ENCODE measurements around the gene DYNLT4.
A peak's percentile ranks its signal among the peaks of the same experiment; 100 is the strongest.
"Not testable (repeated sequence)": the region's sequence is repeated elsewhere in the genome, so short reads cannot be mapped to it uniquely, and the experiment has no call there.

DYNLT4 gene

DNA sequence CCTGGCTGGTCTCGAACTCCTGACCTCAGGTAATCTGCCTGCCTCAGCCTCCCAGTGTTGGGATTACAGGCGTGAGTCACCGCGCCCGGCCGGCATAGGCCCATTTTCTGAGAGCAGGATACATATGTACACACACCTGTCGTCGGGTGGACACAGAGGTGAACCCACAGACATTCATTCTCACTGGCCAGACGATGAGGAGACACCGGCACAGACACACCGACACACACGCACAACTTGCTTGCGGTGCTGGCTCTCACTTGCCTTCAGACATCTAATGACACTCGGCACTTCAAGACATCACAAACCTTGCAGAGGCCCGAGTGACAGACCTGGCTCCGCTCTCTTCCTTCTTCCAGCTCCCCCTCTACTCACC lies 35.3 kb upstream of the DYNLT4 start:
- no peak overlapping the region for H3K27ac ChIP-seq
- H3K9me3 ChIP-seq (ENCODE audit: severe bottlenecking) = no peaks in the 10 kb centered on the region
- no peaks in the 10 kb centered on the region for H3K27me3 ChIP-seq (ENCODE audit: insufficient read depth, low read depth, severe bottlenecking)
- DNase-seq = peak; percentile 37
- H3K36me3 ChIP-seq = no peaks in the 10 kb centered on the region
- TF ChIP-seq, protein P1, sequence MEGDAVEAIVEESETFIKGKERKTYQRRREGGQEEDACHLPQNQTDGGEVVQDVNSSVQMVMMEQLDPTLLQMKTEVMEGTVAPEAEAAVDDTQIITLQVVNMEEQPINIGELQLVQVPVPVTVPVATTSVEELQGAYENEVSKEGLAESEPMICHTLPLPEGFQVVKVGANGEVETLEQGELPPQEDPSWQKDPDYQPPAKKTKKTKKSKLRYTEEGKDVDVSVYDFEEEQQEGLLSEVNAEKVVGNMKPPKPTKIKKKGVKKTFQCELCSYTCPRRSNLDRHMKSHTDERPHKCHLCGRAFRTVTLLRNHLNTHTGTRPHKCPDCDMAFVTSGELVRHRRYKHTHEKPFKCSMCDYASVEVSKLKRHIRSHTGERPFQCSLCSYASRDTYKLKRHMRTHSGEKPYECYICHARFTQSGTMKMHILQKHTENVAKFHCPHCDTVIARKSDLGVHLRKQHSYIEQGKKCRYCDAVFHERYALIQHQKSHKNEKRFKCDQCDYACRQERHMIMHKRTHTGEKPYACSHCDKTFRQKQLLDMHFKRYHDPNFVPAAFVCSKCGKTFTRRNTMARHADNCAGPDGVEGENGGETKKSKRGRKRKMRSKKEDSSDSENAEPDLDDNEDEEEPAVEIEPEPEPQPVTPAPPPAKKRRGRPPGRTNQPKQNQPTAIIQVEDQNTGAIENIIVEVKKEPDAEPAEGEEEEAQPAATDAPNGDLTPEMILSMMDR (IDR thresholded peaks at IDR 0.05; ENCODE audit: low read depth, low read length) = no peak
- peak overlapping the region; percentile 65 for H3K4me3 ChIP-seq (ENCODE audit: low read depth, low read length)

DNA sequence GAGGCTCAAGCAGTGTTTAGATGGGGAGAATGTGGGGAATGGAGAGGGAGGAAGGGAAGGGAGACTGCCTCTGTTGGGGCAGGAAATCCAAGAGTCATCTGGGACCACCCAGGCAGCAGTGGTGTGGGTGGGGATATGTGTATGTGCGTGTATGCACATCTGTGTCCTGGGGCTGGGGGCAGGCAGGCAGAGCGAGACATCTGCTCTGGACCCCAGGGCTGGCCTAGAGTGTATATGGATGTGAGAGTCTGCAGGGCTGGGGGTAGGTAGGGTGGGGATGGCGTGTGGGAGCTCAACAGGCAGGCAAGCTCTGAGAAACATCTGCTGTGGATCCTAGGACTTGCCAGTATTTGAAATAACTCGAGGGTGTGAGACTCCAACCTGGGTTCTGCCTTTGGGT lies 32.4 kb upstream of the DYNLT4 start:
- no peak overlapping the region for H3K27ac ChIP-seq
- no peak for DNase-seq
- no peaks in the 10 kb centered on the region for H3K27me3 ChIP-seq (ENCODE audit: insufficient read depth, low read depth, severe bottlenecking)
- no peaks in the 10 kb centered on the region for H3K9me3 ChIP-seq (ENCODE audit: severe bottlenecking)
- H3K36me3 ChIP-seq = no peaks in the 10 kb centered on the region
- no peak overlapping the region for H3K4me3 ChIP-seq (ENCODE audit: low read depth, low read length)
- TF ChIP-seq, protein P1 (IDR thresholded peaks at IDR 0.05; ENCODE audit: low read depth, low read length) = no peak

DNA sequence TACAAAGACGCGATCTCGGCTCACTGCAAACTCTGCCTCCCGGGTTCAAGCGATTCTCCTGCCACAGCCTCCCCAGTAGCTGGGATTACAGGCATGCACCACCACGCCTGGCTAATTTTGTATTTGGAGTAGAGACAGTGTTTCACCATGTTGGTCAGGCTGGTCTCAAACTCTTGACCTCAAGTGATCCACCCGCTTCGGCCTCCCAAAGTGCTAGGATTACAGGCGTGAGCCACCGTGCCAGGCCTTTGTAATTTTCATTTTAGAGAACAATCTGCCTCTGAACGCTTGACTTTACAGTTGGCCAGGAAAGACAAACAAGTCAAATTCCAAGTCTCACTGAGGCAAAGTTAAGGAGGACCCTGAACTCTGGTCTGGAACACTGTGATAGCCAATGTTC lies 31.1 kb upstream of the DYNLT4 start:
- not testable (repeated sequence) for H3K9me3 ChIP-seq (ENCODE audit: severe bottlenecking); H3K36me3 ChIP-seq; H3K27me3 ChIP-seq (ENCODE audit: insufficient read depth, low read depth, severe bottlenecking); H3K27ac ChIP-seq; H3K4me3 ChIP-seq (ENCODE audit: low read depth, low read length); DNase-seq

DNA sequence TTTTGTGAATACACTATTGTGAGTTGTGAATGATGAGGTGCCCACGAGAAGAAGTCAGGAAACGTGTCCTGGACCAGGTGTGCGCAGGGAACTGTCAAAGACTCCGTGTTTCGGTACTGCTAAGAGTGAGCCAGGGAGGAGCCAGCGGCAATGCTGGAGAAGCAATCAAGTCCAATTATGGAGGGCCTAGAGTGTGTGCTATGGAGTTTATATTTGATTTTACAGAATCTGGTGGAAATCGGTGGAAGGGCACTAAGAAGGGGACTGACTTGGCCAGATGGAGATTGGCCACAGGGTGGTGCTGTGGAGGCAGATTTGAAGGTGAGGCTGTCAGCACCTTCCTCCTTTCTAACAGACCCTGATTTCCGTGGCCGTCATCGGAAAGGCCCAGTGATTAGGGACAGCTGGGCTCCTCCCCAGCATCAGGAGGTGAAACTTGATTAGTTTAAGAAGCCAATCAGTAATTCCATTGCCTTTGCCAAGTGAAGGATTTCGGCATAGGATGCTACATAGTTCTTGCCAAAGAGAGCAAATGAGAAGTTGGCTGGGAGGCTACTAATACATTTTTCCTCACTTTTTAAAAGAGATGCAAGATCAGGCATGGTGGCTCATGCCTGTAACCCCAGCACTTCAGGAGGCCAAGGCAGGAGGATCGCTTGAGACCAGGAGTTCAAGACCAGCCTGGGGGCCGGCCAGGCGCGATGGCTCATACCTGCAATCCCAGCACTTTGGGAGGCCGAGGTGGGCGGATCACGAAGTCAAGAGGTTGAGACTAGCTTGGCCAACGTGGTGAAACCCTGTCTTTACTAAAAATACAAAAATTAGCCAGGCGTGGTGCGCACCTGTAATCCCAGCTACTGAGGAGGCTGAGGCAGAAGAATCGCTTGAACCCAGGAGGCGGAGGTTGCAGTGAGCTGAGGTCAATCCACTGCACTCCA lies 28.9 kb upstream of the DYNLT4 start:
- H3K36me3 ChIP-seq = no peaks in the 10 kb centered on the region
- H3K27me3 ChIP-seq (ENCODE audit: insufficient read depth, low read depth, severe bottlenecking) = no peaks in the 10 kb centered on the region
- no peak overlapping the region; the same call in 1 of the 2 replicates for H3K27ac ChIP-seq
- TF ChIP-seq, protein P1 (IDR thresholded peaks at IDR 0.05; ENCODE audit: low read depth, low read length) = peak; percentile 89
- DNase-seq = peak; percentile 93
- no peaks in the 10 kb centered on the region for H3K9me3 ChIP-seq (ENCODE audit: severe bottlenecking)
- H3K4me3 ChIP-seq (ENCODE audit: low read depth, low read length) = no peak overlapping the region

DNA sequence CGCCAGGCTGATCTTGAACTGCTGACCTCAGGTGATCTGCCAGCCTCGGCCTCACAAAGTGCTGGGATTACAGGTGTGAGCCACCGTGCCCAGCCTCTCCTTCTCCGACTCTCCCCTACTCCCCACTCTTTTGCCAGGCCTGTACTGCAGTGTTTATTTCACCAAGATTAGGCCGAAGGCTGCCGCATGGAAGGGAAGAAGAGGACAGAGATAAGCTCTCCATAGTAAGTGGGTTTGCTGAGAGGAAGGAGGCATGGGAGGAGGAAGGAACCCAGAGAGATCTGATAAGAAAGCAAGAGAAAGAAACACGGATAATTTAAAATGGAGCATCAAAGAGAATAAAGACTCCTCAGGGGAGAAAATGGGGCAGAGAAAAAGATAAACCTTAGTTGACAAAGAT lies 27.2 kb upstream of the DYNLT4 start:
- DNase-seq = no peak
- no peak overlapping the region for H3K4me3 ChIP-seq (ENCODE audit: low read depth, low read length)
- H3K27ac ChIP-seq = no peak overlapping the region
- H3K36me3 ChIP-seq = no peaks in the 10 kb centered on the region
- TF ChIP-seq, protein P1 (IDR thresholded peaks at IDR 0.05; ENCODE audit: low read depth, low read length) = no peak
- no peaks in the 10 kb centered on the region for H3K27me3 ChIP-seq (ENCODE audit: insufficient read depth, low read depth, severe bottlenecking)
- H3K9me3 ChIP-seq (ENCODE audit: severe bottlenecking) = no peaks in the 10 kb centered on the region

DNA sequence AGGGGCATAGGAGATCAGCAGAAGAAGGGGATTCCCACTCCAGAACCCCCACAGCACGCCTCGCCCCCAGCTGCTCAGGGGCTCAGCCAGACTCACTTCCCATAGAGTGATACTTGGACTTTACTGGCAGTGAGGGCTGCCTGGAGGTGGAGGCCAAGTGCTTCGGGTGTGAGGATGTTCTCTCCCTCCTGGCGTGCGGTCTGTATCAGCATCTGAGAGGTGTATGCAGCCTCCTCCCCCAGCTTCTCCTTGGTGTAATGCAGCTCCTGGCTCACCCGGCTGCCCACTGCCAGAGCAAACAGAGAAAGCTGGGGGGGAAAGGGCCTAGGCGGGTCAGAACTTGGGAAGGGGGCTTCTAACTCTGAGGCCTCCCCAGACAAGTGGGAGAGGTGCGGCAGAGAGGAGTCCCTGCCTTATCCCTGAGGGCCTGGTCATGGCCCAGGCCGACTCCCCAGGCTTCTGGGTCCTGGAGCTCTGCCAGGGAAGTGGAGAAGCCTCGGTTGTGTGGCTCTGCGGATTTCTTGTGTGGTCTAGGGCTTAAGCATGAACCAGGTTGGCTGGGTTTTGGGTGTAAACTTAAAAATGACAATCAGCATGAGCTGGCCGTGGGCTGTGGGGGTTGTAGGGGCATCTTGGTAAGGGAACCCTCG lies 25.0 kb upstream of the DYNLT4 start:
- H3K9me3 ChIP-seq (ENCODE audit: severe bottlenecking) = no peaks in the 10 kb centered on the region
- H3K36me3 ChIP-seq = no peaks in the 10 kb centered on the region
- H3K4me3 ChIP-seq (ENCODE audit: low read depth, low read length) = no peak overlapping the region
- no peak for DNase-seq
- TF ChIP-seq, protein P1 (IDR thresholded peaks at IDR 0.05; ENCODE audit: low read depth, low read length) = no peak
- no peaks in the 10 kb centered on the region for H3K27me3 ChIP-seq (ENCODE audit: insufficient read depth, low read depth, severe bottlenecking)
- H3K27ac ChIP-seq = no peak overlapping the region
